GM11168 (cell line): ENCODE results near the gene FANCL.
"Not testable (repeated sequence)": the region's sequence is repeated elsewhere in the genome, so short reads cannot be mapped to it uniquely, and the experiment has no call there.

ENCODE experiments used
- in situ Hi-C: fragments of 300-500 bp; cut with MboI; formaldehyde crosslinking; loops from one replicate; pipeline ENCODE4 v1.12.0; 2022; ENCODE audit warnings: low sequenced_read_pairs; ENCODE audit not compliant: unreplicated experiment

FANCL gene

GRCh38 chr2:58155160-58155778, 85.9 kb downstream of the FANCL start:
- in situ Hi-C loops: no loop called here

DNA sequence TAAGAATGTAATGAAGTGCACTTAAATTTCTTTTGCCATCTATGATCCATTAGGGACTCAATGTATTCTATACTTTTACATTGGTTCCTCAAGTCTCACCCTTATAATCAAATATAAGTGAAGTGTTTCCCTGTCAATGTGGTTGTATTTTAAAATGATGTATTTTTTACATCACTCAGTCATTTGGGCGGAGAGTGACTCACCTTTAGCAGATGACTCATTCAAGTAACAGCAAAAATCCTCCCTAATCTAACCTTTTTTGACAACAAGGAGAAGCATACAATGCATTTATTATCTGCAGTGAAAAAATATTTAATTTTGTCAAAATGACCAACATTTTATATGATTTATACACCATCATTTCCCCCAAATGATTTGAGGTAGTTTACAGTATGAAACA, 94.4 kb downstream of the FANCL start:
- in situ Hi-C loops: no loop called here

DNA sequence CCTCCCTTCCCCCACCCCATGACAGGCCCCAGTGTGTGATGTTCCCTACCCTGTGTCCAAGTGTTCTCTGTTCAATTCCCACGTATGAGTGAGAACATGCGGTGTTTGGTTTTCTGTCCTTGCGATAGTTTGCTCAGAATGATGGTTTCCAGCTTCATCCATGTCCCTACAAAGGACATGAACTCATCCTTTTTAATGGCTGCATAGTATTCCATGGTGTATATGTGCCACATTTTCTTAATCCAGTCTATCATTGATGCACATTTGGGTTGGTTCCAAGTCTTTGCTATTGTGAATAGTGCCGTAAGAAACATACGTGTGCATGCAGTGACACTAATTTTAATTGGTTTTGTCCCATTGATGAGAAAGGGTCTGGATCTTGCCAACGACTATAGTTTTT, 95.4 kb downstream of the FANCL start:
- in situ Hi-C loops: not testable (repeated sequence)

DNA sequence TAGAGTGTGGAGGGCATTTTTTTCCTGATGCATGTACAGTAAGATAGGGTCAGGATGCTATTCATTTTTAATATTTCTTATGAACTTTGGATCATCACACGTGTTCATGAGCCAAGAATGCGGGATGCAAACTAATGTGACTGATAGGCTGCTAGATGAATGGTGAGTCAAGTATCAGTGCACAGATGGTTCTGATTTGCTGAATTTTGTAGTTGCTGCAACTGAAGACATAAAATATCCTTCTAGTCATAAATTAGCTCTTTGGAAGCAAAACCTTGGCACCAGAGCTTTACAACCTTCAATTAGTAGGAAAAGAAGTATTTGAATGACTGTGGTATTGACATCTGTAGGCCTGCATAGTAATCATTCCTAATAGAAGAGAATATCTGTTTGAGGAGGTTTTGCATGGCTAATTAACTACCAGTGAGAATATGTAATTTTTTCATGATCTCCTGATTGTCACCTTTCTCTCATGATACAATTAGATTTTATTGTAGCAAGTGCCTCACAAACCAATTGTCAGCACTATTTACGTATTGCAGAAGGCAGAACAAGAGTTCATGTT, 100.5 kb downstream of the FANCL start:
- in situ Hi-C loops: no loop called here

GRCh38 chr2:58138396-58139030, 102.6 kb downstream of the FANCL start:
- in situ Hi-C loops: no loop called here

DNA sequence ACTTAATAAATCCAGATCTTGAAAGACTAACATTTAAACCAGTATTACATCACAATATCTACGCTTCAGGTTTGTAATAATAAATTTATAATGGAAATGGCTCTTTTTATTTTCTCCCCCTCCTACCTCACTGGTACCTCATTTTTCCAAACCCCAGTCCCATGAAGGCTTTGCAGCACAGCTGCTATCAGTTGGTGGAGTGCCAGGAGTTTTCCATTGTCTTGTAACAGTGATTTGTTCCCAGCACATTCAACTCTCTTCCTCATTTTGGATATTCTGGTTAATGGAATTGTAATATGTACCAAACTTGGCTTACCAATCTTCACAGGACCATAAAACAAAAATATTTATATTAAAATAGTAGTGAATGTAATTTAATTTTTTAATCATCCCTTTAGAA, 103.3 kb downstream of the FANCL start:
- in situ Hi-C loops: no loop called here

GRCh38 chr2:58137221-58137620, 103.9 kb downstream of the FANCL start:
- in situ Hi-C loops: no loop called here

- in situ Hi-C loops: no loop called here
Observed at GRCh38 chr2:58135861-58136260, 105.3 kb downstream of the FANCL start.

- in situ Hi-C loops: no loop called here
Observed at GRCh38 chr2:58133395-58133794, 107.7 kb downstream of the FANCL start.

GRCh38 chr2:58131191-58132011, 109.7 kb downstream of the FANCL start:
- in situ Hi-C loops: no loop called here

DNA sequence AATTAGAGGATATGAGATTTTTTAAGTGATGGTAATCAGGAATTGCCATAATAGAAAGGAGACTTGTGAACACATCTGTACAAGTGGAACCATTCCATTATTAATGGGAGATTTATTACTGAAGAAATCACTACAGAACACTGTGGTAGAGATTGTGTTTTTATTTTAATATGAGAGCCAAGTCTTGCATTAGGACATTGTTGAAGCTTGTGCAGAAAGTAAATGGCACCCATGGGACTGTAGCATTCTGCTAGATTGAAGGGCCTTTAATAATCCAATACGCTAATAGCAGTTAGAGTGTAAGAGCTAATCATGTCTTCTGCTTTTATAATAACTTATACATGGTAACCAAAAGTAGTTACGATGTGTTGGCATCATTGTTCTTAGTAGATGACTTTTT, 110.9 kb downstream of the FANCL start:
- in situ Hi-C loops: no loop called here

DNA sequence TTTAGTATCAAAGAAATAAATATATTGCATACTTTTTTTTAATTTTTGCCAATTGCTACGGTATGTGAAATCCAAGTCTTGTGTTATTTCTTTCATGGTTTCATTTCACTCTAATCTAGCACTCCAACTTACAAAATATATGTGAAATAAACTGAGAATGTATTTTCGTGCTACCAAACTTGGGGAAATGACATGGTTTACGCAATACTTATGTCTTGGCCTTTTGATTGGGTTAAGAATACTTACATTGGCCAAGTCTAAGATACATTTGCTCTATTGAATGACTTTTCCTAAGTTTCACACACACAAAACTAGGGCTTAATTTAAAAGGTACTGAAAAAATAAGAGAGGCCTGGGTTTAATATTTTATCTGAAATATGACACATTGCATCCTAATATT, 114.0 kb downstream of the FANCL start:
- in situ Hi-C loops: no loop called here

DNA sequence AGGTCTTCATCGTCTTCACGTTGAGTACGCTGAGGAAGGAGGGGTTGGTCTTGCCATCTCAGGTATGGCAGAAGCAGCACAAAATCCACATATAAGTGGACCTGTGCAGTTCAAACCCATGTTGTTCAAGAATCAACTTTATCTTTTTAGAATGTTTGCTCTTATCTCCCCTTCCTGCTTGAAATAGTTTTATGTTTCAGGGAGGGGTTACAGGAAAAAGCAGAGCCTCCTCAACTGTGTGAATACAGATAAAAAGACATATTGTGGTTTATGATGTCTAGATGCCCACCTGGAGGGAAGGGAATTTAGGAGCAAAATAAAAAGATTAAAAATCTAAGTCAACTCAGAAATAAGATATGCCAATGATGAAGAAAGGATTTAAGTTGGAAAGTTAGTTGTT, 118.6 kb downstream of the FANCL start:
- in situ Hi-C loops: no loop called here

DNA sequence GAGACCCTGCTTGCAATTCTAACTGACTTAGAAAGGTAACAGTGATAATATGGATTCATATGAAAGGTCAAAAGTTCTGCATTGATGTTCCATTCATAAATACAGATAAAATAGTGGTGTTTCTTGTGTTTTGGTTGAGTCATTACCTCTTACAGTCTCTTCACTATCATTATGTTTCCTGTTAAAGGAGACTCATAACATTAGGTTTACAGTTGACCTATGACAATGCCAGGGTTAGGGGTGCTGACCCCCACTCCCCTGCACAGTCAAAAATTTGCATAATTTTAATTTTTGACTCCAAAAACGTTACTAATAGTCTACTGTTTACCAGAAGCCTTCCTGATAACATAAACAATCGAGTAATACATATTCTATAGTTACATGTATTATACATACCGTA, 119.1 kb downstream of the FANCL start:
- in situ Hi-C loops: no loop called here

DNA sequence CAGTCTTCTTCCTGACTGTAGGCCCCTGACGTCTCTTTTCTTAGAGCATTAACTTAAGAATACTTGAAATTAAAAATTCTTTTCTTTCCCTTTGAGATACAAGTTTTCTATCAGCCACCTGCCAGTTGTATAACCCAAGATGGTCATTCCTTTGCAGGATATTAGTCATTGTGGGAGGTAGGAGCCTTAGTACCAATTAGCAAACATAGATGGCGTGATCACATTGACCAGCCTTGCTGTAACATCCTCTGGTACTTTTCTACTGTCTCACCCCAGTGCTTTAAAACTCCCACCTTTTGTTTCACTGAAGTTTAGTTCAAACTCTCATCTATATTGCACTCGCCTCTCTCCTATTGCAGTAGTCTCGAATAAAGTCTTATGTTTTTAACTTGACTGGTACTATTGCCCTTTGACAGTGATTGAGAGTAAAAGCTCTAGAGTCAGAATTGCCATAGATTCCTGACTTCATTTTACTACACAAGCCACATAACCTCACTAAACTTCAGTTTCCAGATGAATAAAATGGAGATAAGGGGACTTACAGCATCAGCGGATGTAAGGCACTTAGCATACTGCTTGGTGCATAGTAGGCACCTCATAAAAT, 120.4 kb downstream of the FANCL start:
- in situ Hi-C loops: no loop called here

DNA sequence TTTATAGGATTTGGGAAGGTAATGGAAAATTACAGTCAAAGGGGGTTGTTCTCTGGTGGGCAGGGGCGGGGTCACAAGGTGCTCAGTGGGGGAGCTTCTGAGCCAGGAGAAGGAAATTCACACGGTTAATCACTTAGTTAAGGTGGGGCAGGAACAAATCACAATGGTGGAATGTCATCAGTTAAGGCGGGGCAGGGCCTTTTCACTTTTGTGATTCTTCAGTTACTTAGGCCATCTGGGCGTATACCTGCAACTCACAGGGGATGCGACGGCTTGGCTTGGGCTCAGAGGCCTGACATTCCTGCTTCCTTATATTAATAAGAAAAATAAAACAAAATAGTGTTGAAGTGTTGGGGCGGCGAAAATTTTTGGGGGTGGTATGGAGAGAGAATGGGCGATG, 127.6 kb downstream of the FANCL start:
- in situ Hi-C loops: not testable (repeated sequence)

DNA sequence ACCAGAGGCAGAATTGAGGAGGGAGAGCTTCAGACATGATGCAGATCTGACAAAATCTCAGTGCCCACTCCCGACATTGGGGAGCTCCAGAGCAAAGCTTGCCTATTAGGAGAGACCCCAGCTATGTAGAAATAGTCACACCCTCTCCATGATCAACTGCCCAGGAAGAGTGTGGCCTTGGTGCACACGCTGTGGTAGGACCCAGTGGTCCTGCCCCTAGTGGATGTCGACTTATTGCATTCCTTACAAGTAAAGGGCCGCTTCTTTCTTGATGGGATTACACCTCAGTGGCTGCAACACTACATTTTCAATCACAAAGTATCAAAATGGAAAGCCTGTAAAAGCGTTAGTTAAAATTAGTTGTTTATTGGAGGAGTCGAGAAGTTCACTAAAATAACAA, 130.4 kb downstream of the FANCL start:
- in situ Hi-C loops: no loop called here

DNA sequence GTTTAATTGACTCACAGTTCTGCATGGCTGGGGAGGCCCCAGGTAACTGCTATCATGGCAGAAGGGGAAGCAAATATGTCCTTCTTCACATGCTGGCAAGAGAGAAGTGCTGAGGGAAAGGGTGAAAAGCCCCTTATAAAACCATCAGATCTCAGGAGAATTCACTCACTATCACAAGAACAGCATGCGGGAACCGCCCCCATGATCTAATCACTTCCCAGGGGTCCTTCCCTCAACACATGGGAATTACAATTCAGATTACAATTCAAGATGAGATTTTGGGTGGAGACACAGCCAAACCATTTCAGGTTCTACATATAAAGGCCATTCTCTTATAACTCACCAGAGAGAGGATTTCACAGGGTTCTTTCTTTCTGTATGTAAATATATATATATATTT, 131.6 kb downstream of the FANCL start:
- in situ Hi-C loops: no loop called here
